ENCODE results near the gene MRPL20.
A peak's percentile ranks its signal among the peaks of the same experiment; 100 is the strongest.
"Not testable (repeated sequence)": the region's sequence is repeated elsewhere in the genome, so short reads cannot be mapped to it uniquely, and the experiment has no call there.

The MRPL20 gene

GRCh38 chr1:1427106-1427819 is 20.2 kb upstream of the MRPL20 start:
- peak; percentile 97 for FAIRE-seq

GRCh38 chr1:1426496-1427105 is 19.5 kb upstream of the MRPL20 start:
- FAIRE-seq (no peak), DNase-seq (ENCODE audit: insufficient read length, low spot score) (no peak)

More at GRCh38 chr1:1427106-1427819, 20.2 kb upstream of the MRPL20 start:
- DNase-seq (ENCODE audit: insufficient read length, low spot score) = no peak

GRCh38 chr1:1425753-1426495 is 18.8 kb upstream of the MRPL20 start:
- FAIRE-seq = no peak

GRCh38 chr1:1425426-1425752 is 18.3 kb upstream of the MRPL20 start:
- FAIRE-seq (no peak), DNase-seq (ENCODE audit: insufficient read length, low spot score) (no peak)

More at GRCh38 chr1:1425753-1426495, 18.8 kb upstream of the MRPL20 start:
- DNase-seq (ENCODE audit: insufficient read length, low spot score) = no peak

DNA sequence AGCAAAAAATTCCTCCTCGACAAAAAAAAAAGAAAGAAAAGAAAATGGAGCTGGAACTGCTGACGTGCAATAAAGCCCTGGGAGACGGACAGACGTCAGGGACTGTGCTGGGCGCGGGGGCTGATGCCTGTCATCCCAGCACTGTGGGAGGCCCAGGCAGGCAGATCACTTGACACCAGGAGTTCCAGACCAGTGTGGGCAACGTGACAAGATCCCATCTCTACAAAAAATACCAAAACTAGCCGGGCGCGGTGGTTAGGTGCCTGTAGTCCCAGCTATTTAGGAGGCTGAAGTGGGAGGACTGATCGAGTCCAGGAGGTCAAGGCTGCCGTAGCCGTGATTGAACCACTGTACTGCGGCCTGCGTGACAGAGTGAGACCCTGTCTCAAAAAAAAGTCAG is 17.6 kb upstream of the MRPL20 start:
- no peak for DNase-seq (ENCODE audit: insufficient read length, low spot score)
- no peak for FAIRE-seq

GRCh38 chr1:1423245-1423597 is 16.1 kb upstream of the MRPL20 start:
- DNase-seq (ENCODE audit: insufficient read length, low spot score) (no peak), FAIRE-seq (no peak)

GRCh38 chr1:1422465-1423244 is 15.6 kb upstream of the MRPL20 start:
- no peak for FAIRE-seq

DNA sequence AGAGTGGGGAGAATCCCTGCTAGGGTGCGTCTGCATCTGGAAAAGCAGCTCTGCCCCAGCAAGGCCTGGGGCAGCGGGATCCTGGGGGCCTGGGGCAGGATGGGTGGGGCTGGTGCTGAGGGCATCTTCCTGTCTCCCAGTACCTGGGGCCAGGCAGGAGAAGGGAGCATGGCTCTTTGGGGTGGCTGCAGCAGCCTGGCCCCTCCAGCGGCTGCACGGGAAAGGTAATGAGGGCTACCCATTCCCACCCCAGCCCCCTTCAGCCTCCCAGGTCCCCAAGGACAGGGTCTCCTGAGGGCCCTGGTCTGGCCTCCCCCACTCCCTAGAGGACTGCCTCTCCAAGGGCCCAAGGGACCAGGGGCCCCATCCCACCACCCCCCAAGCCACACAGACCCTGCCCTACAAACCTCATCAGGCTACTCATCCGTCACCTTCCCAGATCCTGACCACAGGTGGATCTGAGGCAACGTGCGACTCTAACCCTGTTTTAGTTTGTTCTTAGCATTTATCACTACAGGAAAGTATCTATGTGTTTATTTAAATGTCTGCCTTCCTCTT is 14.9 kb upstream of the MRPL20 start:
- FAIRE-seq (no peak), DNase-seq (ENCODE audit: insufficient read length, low spot score) (no peak)

More at GRCh38 chr1:1422465-1423244, 15.6 kb upstream of the MRPL20 start:
- no peak for DNase-seq (ENCODE audit: insufficient read length, low spot score)

GRCh38 chr1:1421147-1421906 is 14.2 kb upstream of the MRPL20 start, which contains the start of gene ANKRD65:
Gene ANKRD65 (minus strand): TSS chr1:1421276. CDS start chr1:1421005, 271 bp downstream.
- no peak for FAIRE-seq

DNA sequence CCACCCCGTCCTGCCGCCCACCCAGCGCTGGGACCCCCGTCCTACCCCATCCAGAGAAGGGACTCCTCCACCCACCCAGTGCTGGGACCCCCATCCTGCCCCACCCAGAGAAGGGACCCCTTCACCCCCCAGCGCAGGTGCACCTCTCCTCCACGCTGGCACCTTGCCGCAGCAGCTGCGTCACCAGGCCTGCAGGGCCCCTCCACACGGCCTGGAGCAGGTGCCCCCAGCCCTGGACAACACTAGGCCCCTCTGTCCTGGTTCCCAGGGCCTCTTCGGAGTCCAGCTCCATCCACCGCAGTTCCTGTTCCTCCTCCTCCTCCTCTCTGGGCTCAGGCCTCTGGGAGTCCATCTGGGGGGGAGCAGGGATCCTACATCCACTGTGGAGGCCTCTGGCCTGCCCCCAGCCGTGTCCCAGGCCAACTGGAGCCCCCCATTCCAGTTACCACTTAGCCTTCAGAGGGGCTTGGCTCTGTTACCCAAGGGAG is 13.6 kb upstream of the MRPL20 start:
- DNase-seq (ENCODE audit: insufficient read length, low spot score) = no peak
- no peak for FAIRE-seq

More at GRCh38 chr1:1421147-1421906, 14.2 kb upstream of the MRPL20 start, which contains the start of gene ANKRD65:
- DNase-seq (ENCODE audit: insufficient read length, low spot score) = no peak

DNA sequence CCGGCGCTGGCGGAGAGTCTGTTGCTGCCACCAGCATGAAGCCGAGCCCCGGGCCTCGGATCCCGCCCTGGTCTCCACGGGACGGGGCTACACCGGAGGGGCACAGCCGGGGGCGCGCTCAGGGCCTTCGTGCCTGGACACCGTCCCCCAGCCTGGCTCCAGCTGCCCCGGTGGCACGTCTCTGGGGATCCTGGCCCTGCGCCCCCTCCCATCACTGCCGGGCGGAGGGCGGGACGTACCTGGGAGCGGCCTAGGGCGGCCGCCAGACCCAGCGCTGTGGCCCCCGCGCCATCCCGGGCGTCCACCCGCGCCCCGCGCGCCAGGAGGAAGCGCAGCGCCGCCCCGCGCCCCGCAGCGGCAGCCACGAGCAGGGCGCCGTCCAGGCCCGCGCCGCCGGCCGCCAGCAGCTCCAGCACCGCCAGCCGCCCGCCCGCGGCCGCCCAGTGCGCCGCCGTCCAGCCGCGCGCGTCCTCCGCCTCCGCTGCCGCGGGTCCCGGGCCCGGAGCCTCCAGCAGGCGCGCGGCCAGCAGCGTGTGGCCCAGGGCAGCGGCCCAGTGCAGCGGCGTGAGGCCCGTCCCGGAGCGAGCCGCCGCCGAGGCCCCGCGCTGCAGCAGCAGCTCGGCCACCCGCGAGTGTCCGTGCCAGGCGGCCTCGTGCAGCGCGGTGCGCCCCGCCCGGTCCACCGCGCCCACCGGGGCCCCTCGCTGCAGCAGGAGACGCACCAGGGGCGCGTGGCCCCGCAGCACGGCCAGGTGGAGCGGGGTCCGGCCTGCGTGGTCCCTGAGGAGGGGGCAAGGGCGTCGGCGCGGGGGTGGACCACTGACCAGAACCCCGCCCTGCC is 12.9 kb upstream of the MRPL20 start:
- FAIRE-seq (no peak), DNase-seq (ENCODE audit: insufficient read length, low spot score) (no peak)

DNA sequence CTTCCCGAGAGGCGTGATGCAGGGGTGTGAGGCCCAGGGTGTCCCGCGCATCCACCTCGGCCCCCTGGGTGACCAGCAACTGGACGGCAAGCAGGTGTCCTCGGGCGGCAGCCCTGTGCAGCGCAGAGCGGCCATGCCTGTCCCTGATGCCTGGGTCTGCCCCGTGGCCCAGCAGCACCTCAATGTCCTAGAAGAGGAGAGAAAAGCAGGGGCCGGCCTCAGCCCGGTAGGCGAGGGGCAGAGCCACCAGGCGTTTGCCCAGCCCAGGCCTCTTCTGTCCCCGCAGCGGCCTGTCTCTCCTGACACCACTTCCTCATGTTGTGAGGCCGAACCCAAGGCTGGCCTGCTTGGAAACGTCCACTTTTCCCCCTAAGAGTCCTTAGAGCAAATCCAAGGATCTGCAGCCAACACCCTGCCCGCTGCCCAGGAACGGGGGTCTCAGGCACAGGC is 12.3 kb upstream of the MRPL20 start:
- DNase-seq (ENCODE audit: insufficient read length, low spot score) (no peak), FAIRE-seq (no peak)

- FAIRE-seq = no peak
- DNase-seq (ENCODE audit: insufficient read length, low spot score) = no peak
Measured at GRCh38 chr1:1418464-1419362, 11.6 kb upstream of the MRPL20 start.

DNA sequence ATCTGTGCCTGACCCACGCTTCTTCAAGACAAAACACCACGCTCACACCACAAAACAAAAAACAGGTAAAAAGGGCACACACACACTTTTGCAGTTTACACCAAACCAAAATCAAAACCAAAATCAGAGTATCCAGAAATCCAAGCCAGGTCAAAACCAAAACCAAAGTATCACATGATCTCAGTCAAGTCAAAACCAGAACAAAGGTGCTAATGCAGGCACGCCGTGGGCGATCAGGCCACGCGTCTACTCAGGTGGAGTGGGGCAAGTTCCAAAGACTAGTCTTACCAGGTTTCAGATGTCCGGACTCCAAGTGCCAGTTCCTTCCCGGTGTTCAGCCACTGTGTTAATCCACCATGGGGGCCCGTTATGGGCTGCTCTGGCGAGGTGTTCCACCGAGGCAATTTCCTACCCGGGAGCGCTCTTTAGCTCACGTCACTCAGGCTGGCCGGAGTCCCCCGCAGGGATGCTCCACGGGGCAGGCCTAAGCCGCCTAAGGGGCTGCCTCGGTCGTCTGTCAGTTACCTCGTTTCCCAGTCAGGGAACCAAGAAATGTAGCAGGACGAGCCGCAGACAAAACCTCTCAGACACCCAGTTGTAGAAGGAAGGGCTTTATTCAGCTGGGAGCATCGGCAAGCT is 10.9 kb upstream of the MRPL20 start:
- not testable (repeated sequence) for FAIRE-seq; DNase-seq (ENCODE audit: insufficient read length, low spot score)

DNA sequence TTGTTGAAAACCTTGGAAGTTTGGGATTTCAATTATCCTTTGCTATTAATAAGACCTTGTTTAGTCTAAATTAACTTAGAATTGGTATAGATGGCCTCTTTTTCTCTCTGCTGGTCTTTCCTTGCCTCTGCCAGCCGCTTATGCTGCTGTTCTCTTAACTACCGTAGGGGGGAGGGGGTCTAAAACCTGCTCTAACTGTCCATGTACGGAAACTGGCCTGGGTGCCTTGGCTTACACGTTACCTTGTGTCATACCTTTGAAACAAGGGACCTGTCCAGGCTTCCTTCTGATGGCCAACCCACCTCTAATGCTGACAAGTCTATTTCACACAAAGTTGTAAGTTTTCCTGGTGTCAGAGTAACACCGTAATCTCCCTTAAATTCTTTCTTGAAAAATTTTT is 10.3 kb upstream of the MRPL20 start:
- not testable (repeated sequence) for FAIRE-seq; DNase-seq (ENCODE audit: insufficient read length, low spot score)

GRCh38 chr1:1415751-1416150 is 8.7 kb upstream of the MRPL20 start:
- FAIRE-seq (no peak), DNase-seq (ENCODE audit: insufficient read length, low spot score) (no peak)

GRCh38 chr1:1412311-1412902 is 5.3 kb upstream of the MRPL20 start:
- not testable (repeated sequence) for FAIRE-seq; DNase-seq (ENCODE audit: insufficient read length, low spot score)

Data from HTR-8/SVneo (cell line).